K562 (cell line): Measurements from ENCODE around the gene DNAJC17. TPM values are rescaled to one million over a fixed set of nuclear protein-coding genes. Genes with fewer than 3 reads are reported as not detected.
A peak's percentile ranks its signal among the peaks of the same experiment; 100 is the strongest.

Experiments used
- ARNT ChIP-seq, 2 experiments: fragments of 450-650 bp; IDR thresholded peaks; 2 replicates each; pipeline ENCODE4 v1.6.1; 2016; ENCODE audit warnings: mild to moderate bottlenecking in 1 of 2
- CHD4 ChIP-seq: fragments of 200-600 bp; sonication (generic); IDR thresholded peaks from 3 replicates; pipeline ENCODE4 v1.6.1; 2012; ENCODE audit warnings: low read depth, mild to moderate bottlenecking, mixed read lengths, low read length, inconsistent platforms; ENCODE audit not compliant: insufficient read depth, insufficient replicate concordance, poor library complexity, severe bottlenecking
- DIDO1 ChIP-seq: fragments of 450-650 bp; IDR thresholded peaks from 2 replicates; pipeline ENCODE4 v1.6.1; 2016; ENCODE audit warnings: low read depth, missing biosample characterization, missing genetic modification characterization
- DMBX1 ChIP-seq: fragments of 250-450 bp; sonication (Bioruptor Pico); IDR thresholded peaks from 2 replicates; pipeline ENCODE4 v1.8.0; 2022; ENCODE audit warnings: inconsistent platforms, mild to moderate bottlenecking, moderate library complexity, borderline replicate concordance
- FOXP1 ChIP-seq: sonication (generic); formaldehyde crosslinking; IDR thresholded peaks from 2 replicates; pipeline ENCODE4 v1.8.0; 2022; ENCODE audit warnings: mild to moderate bottlenecking, missing genetic modification reagents
- GABPB2 ChIP-seq: fragments of 250-450 bp; sonication (Bioruptor Pico); conservative IDR thresholded peaks from 2 replicates; pipeline ENCODE4 v1.5.1; 2021; ENCODE audit warnings: mild to moderate bottlenecking
- HMG20A ChIP-seq: fragments of 450-650 bp; formaldehyde crosslinking; conservative IDR thresholded peaks from 2 replicates; pipeline ENCODE4 v1.4.0; 2020; ENCODE audit warnings: mild to moderate bottlenecking, mixed read lengths
- JUN ChIP-seq, 2 experiments: sonication (generic) in 1 of 2; formaldehyde crosslinking in 1 of 2; IDR thresholded peaks; 2 replicates each; pipeline versions ENCODE4 v1.6.1 to v1.8.0; 2012 to 2022; ENCODE audit warnings: borderline replicate concordance in 2 of 2, mild to moderate bottlenecking in 2 of 2, improper control_type of control experiment in 1 of 2, low read depth in 1 of 2, low read length in 1 of 2, missing genetic modification reagents in 1 of 2
- NFE2L1 ChIP-seq: fragments of 450-650 bp; IDR thresholded peaks from 2 replicates; pipeline ENCODE4 v1.6.1; 2016; ENCODE audit warnings: missing genetic modification characterization, low read depth, mild to moderate bottlenecking, missing compliant biosample characterization, moderate library complexity, borderline replicate concordance
- NFRKB ChIP-seq: fragments of 450-650 bp; IDR thresholded peaks from 2 replicates; pipeline ENCODE4 v1.6.1; 2016; ENCODE audit warnings: low read depth
- NR3C1 ChIP-seq: sonication (generic); formaldehyde crosslinking; IDR thresholded peaks from 2 replicates; pipeline ENCODE4 v1.8.1; 2022; ENCODE audit warnings: missing genetic modification reagents
- PML ChIP-seq: IDR thresholded peaks from 2 replicates; pipeline ENCODE4 v1.6.1; 2012; ENCODE audit warnings: low read length, inconsistent platforms
- PPARD ChIP-seq: fragments of 250-450 bp; sonication (Bioruptor Pico); IDR thresholded peaks from 2 replicates; pipeline ENCODE4 v1.8.0; 2022; ENCODE audit warnings: inconsistent platforms, mild to moderate bottlenecking, moderate library complexity
- SP1 ChIP-seq: sonication (generic); formaldehyde crosslinking; IDR thresholded peaks from 2 replicates; pipeline ENCODE4 v1.8.1; 2022; ENCODE audit warnings: mild to moderate bottlenecking, missing genetic modification reagents
- ZNF124 ChIP-seq: sonication (generic); formaldehyde crosslinking; IDR thresholded peaks from 2 replicates; pipeline ENCODE4 v1.8.1; 2022; ENCODE audit warnings: missing genetic modification reagents
- ZNF75A ChIP-seq: fragments of 450-650 bp; formaldehyde crosslinking; IDR thresholded peaks from 2 replicates; pipeline ENCODE4 v1.4.0; 2020; ENCODE audit warnings: mild to moderate bottlenecking
- polyA plus RNA-seq, 8 experiments: library from polyadenylated mRNA; depleted of rRNA in 4 of 8; stranded (reverse) in 5 of 8; unstranded in 3 of 8; fragments of >200 nt; fragmentation: Nextera tagmentation in 2 of 8; fragmentation: Illumina TruSeq in 1 of 8; extraction: Ambion mirVana in 2 of 8; extraction: Trizol in 1 of 8; gene quantifications; 2 replicates each; pipeline versions ENCODE4 v1.2.1 to v1.2.3, GENCODE V29; 2011 to 2014; ENCODE audit warnings: inconsistent platforms in 1 of 8, missing spikeins in 1 of 8
- total RNA-seq, 7 experiments: library from RNA; depleted of rRNA in 6 of 7; stranded (reverse); fragments of >200 nt in 6 of 7; fragmentation: Illumina TruSeq in 2 of 7; extraction: Trizol in 2 of 7; gene quantifications; 2 replicates each; pipeline versions ENCODE4 v1.2.1 to v1.2.3, GENCODE V29; 2011 to 2021; ENCODE audit warnings: low replicate concordance in 1 of 7
- TF ChIP-seq, protein P1 (sequence below): fragments of 450-650 bp; formaldehyde crosslinking; IDR thresholded peaks from 2 replicates; pipeline ENCODE4 v1.4.0; 2022; ENCODE audit warnings: mild to moderate bottlenecking, moderate library complexity
- TF ChIP-seq, protein P2 (sequence below): fragments of 250-450 bp; sonication (Bioruptor Pico); IDR thresholded peaks from 2 replicates; pipeline ENCODE4 v1.8.0; 2022; ENCODE audit warnings: inconsistent platforms
- TF ChIP-seq, protein P3 (sequence below): sonication (generic); formaldehyde crosslinking; IDR thresholded peaks from 2 replicates; pipeline ENCODE4 v1.8.1; 2023; ENCODE audit warnings: mild to moderate bottlenecking, missing genetic modification reagents
- TF ChIP-seq, protein P4 (sequence below): fragments of 250-450 bp; sonication (Bioruptor Pico); IDR thresholded peaks from 2 replicates; pipeline ENCODE4 v1.9.0; 2021; ENCODE audit warnings: mild to moderate bottlenecking, inconsistent platforms

The DNAJC17 gene
- total and polyA plus RNA-seq, 9 of the 15 experiments (the other 6 are each of a cell fraction or from before 2014, with no cell fraction given), result 2.4 to 79.4 (median 44.2) TPM

DNA sequence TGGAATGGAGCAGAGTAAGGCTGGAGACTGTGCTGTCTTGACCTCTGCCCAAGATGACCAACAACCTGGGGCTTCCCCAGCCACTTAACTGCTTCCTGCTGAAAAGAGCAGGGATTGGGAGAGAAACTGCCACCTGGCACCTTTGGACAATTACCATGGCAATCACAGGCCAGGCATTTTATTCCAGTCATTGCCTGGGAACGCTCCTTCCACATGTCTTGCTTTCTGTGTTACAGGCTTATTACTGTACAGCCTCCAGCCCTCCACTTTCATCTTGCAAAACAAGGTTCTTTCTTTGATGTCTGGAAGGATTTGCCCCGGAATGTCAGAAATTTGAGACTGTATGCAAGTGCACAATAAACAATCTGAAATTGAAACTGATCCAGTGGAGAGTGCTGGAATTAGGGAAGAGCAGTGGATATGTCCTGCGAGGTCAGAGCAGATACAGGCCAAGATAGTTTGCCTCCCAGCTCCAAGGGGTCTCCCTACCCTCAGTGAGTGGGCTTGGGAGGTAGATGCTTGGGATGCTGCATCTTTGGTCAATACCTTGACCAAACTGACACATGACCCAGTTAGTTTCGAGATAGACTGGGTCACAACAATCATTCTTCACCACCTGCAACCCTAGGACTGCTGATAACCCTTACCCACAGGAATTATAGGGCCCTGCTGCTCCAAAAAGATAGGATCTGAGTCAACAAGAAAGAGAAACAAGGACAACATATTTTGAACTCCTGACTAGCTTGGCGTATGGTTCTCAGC lies 18.6 kb upstream of the DNAJC17 start (continued):
- TF ChIP-seq, protein P1, sequence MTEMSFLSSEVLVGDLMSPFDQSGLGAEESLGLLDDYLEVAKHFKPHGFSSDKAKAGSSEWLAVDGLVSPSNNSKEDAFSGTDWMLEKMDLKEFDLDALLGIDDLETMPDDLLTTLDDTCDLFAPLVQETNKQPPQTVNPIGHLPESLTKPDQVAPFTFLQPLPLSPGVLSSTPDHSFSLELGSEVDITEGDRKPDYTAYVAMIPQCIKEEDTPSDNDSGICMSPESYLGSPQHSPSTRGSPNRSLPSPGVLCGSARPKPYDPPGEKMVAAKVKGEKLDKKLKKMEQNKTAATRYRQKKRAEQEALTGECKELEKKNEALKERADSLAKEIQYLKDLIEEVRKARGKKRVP (CRISPR knock-in tag), result no peak
- TF ChIP-seq, protein P2, sequence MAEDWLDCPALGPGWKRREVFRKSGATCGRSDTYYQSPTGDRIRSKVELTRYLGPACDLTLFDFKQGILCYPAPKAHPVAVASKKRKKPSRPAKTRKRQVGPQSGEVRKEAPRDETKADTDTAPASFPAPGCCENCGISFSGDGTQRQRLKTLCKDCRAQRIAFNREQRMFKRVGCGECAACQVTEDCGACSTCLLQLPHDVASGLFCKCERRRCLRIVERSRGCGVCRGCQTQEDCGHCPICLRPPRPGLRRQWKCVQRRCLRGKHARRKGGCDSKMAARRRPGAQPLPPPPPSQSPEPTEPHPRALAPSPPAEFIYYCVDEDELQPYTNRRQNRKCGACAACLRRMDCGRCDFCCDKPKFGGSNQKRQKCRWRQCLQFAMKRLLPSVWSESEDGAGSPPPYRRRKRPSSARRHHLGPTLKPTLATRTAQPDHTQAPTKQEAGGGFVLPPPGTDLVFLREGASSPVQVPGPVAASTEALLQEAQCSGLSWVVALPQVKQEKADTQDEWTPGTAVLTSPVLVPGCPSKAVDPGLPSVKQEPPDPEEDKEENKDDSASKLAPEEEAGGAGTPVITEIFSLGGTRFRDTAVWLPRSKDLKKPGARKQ (CRISPR knock-in tag), result no peak
- TF ChIP-seq HMG20A (CRISPR knock-in tag), result no peak
- no peak for TF ChIP-seq NR3C1 (CRISPR knock-in tag)
- peak; percentile 73; the same call in 1 of the 2 replicates for TF ChIP-seq DMBX1 (CRISPR knock-in tag)
- TF ChIP-seq CHD4, result no peak
- TF ChIP-seq ZNF124 (CRISPR knock-in tag), result no peak
- TF ChIP-seq ARNT (IDR thresholded peaks at IDR 0.05), result peak in 1 of 2 experiments; percentile 86; a peak in 2 of 4 replicates
- peak; percentile 76 for TF ChIP-seq SP1 (CRISPR knock-in tag)
- no peak for TF ChIP-seq GABPB2 (CRISPR knock-in tag)
- TF ChIP-seq DIDO1, result no peak
- TF ChIP-seq, protein P3, sequence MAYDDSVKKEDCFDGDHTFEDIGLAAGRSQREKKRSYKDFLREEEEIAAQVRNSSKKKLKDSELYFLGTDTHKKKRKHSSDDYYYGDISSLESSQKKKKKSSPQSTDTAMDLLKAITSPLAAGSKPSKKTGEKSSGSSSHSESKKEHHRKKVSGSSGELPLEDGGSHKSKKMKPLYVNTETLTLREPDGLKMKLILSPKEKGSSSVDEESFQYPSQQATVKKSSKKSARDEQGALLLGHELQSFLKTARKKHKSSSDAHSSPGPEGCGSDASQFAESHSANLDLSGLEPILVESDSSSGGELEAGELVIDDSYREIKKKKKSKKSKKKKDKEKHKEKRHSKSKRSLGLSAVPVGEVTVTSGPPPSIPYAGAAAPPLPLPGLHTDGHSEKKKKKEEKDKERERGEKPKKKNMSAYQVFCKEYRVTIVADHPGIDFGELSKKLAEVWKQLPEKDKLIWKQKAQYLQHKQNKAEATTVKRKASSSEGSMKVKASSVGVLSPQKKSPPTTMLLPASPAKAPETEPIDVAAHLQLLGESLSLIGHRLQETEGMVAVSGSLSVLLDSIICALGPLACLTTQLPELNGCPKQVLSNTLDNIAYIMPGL (CRISPR knock-in tag), result no peak
- no peak for TF ChIP-seq JUN (IDR thresholded peaks at IDR 0.05; ENCODE audit: borderline replicate concordance, low read depth, low read length)
- TF ChIP-seq JUN (CRISPR knock-in tag; IDR thresholded peaks at IDR 0.05; ENCODE audit: borderline replicate concordance), result no peak
- TF ChIP-seq, protein P4, sequence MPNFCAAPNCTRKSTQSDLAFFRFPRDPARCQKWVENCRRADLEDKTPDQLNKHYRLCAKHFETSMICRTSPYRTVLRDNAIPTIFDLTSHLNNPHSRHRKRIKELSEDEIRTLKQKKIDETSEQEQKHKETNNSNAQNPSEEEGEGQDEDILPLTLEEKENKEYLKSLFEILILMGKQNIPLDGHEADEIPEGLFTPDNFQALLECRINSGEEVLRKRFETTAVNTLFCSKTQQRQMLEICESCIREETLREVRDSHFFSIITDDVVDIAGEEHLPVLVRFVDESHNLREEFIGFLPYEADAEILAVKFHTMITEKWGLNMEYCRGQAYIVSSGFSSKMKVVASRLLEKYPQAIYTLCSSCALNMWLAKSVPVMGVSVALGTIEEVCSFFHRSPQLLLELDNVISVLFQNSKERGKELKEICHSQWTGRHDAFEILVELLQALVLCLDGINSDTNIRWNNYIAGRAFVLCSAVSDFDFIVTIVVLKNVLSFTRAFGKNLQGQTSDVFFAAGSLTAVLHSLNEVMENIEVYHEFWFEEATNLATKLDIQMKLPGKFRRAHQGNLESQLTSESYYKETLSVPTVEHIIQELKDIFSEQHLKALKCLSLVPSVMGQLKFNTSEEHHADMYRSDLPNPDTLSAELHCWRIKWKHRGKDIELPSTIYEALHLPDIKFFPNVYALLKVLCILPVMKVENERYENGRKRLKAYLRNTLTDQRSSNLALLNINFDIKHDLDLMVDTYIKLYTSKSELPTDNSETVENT (CRISPR knock-in tag), result no peak
- no peak for TF ChIP-seq NFE2L1 (tag)
- peak; percentile 90 for TF ChIP-seq FOXP1 (CRISPR knock-in tag)
- no peak for TF ChIP-seq ZNF75A (CRISPR knock-in tag)
- no peak for TF ChIP-seq PPARD
- TF ChIP-seq NFRKB, result no peak
- peak; percentile 94 for TF ChIP-seq PML
